GM12878 (cell line): Measurements from ENCODE around the gene ESYT3. TPM values are rescaled to one million over a fixed set of nuclear protein-coding genes. Genes with fewer than 3 reads are reported as not detected.

Experiments used
- ATAC-seq: fragments of 200-7000 bp; cut with Tn5 transposase; 3 replicates; pipeline ENCODE4 v1.9.1; 2020; ENCODE audit warnings: mild to moderate bottlenecking, moderate library complexity
- BruUV-seq: library from RNA; stranded (reverse); fragments of 400-500 nt; replicated peaks from 2 replicates; lab custom pipeline; 2021; lab: Mats Ljungman, UMichigan
- CTCF ChIA-PET: fragments of 300-600 bp; sonication (Branson Sonifier 250); formaldehyde crosslinking; extraction: SDS; loops from one replicate; lab custom pipeline; 2021; ENCODE audit warnings: inconsistent platforms; lab: Yijun Ruan, JAX
- POLR2A ChIA-PET: fragments of 350-600 bp; formaldehyde crosslinking; extraction: SDS; loops from one replicate; lab custom pipeline; 2021; ENCODE audit warnings: inconsistent platforms; lab: Charles Lee
- RAD21 ChIA-PET: fragments of 300-600 bp; sonication (Branson Sonifier 250); formaldehyde crosslinking; loops from one replicate; lab custom pipeline; 2023; ENCODE audit warnings: antibody characterized with exemption; ENCODE audit not compliant: unreplicated experiment; lab: Charles Lee
- SMC1A ChIA-PET: fragments of 300-600 bp; sonication (Branson Sonifier 250); formaldehyde crosslinking; loops from one replicate; lab custom pipeline; 2023; ENCODE audit not compliant: unreplicated experiment, uncharacterized antibody; lab: Charles Lee
- DNase-seq: peaks from one replicate; pipeline ENCODE4 v3.0.0-alpha.2; 2011; ENCODE audit warnings: low read depth, low spot score
- FAIRE-seq: peaks from 3 replicates; lab custom pipeline; 2011; peaks lifted over from hg19 to GRCh38; lab: Jason Lieb, UNC
- H2AFZ ChIP-seq: 2 replicates; pipeline ENCODE4 v1.6.0; 2011; ENCODE audit warnings: low read depth, low read length, control low read depth; ENCODE audit not compliant: control insufficient read depth
- H3K27ac ChIP-seq: 2 replicates; pipeline ENCODE4 v1.5.1; 2011; ENCODE audit warnings: control low read depth; ENCODE audit not compliant: control insufficient read depth, insufficient read depth
- H3K27me3 ChIP-seq, 2 experiments: replicated peaks in 1 of 2; 2 replicates each; pipeline versions ENCODE4 v1.6.0 to v1.6.1; 2011; ENCODE audit warnings: low read length in 1 of 2; ENCODE audit not compliant: control insufficient read depth in 2 of 2, insufficient read depth in 2 of 2
- H3K36me3 ChIP-seq, 2 experiments: 2 replicates each; pipeline ENCODE4 v1.5.1; 2011; ENCODE audit warnings: low read length in 1 of 2; ENCODE audit not compliant: control insufficient read depth in 2 of 2, insufficient read depth in 2 of 2
- H3K4me1 ChIP-seq: 2 replicates; pipeline ENCODE4 v1.6.1; 2011; ENCODE audit warnings: mild to moderate bottlenecking, low read length, moderate library complexity, mixed read lengths; ENCODE audit not compliant: control insufficient read depth, insufficient read depth
- H3K4me2 ChIP-seq: 2 replicates; pipeline ENCODE4 v1.6.0; 2011; ENCODE audit warnings: control low read depth; ENCODE audit not compliant: control insufficient read depth, insufficient read depth
- H3K4me3 ChIP-seq: fragments of 200-600 bp; sonication (generic); 2 replicates; pipeline ENCODE4 v1.5.1; 2016
- H3K79me2 ChIP-seq: 2 replicates; pipeline ENCODE4 v1.6.0; 2011; ENCODE audit warnings: low read length; ENCODE audit not compliant: control insufficient read depth, insufficient read depth
- H3K9ac ChIP-seq: 2 replicates; pipeline ENCODE4 v1.8.0; 2011; ENCODE audit warnings: low read length, control low read depth, mixed read lengths; ENCODE audit not compliant: control insufficient read depth, insufficient read depth
- H3K9me3 ChIP-seq: replicated peaks from 3 replicates; pipeline ENCODE4 v1.5.1; 2011; ENCODE audit warnings: mild to moderate bottlenecking, low read length; ENCODE audit not compliant: control insufficient read depth, insufficient read depth
- H4K20me1 ChIP-seq: 2 replicates; pipeline ENCODE4 v1.6.0; 2011; ENCODE audit not compliant: control insufficient read depth, insufficient read depth
- BCLAF1 ChIP-seq: fragments of 450-650 bp; IDR thresholded peaks from 2 replicates; pipeline ENCODE4 v1.6.1; 2017; ENCODE audit warnings: antibody characterized with exemption, mild to moderate bottlenecking, moderate library complexity
- E2F8 ChIP-seq: fragments of 450-650 bp; IDR thresholded peaks from 2 replicates; pipeline ENCODE4 v1.6.1; 2018; ENCODE audit warnings: mild to moderate bottlenecking, low read depth, moderate library complexity; ENCODE audit not compliant: partially characterized antibody
- IRF5 ChIP-seq: fragments of 450-650 bp; IDR thresholded peaks from 2 replicates; pipeline ENCODE4 v1.6.1; 2017; ENCODE audit warnings: borderline replicate concordance
- MTA3 ChIP-seq: IDR thresholded peaks from 2 replicates; pipeline ENCODE4 v1.6.1; 2012; ENCODE audit warnings: low read length, inconsistent platforms, borderline replicate concordance
- RBBP5 ChIP-seq: fragments of 200-600 bp; sonication (generic); conservative IDR thresholded peaks from 2 replicates; pipeline ENCODE4 v1.6.1; 2016
- RELA ChIP-seq: fragments of 450-650 bp; IDR thresholded peaks from 2 replicates; pipeline ENCODE4 v1.8.0; 2014; ENCODE audit warnings: borderline replicate concordance; ENCODE audit not compliant: partially characterized antibody
- RFX5 ChIP-seq: IDR thresholded peaks from 2 replicates; pipeline ENCODE4 v1.6.1; 2011; ENCODE audit warnings: low read depth, low read length, improper control_type of control experiment
- SMAD1 ChIP-seq: fragments of 450-650 bp; IDR thresholded peaks from 2 replicates; pipeline ENCODE4 v1.6.1; 2018; ENCODE audit warnings: mild to moderate bottlenecking, low read depth; ENCODE audit not compliant: partially characterized antibody
- ZBTB11 ChIP-seq: fragments of 450-650 bp; formaldehyde crosslinking; IDR thresholded peaks from 2 replicates; pipeline ENCODE4 v1.5.0; 2022; ENCODE audit warnings: mild to moderate bottlenecking, missing genetic modification characterization
- whole genome bisulfite sequencing: methylation state at CpG from one replicate; pipeline ENCODE4 v1.1.6; 2016; ENCODE audit warnings: low lambda C conversion rate; ENCODE audit not compliant: insufficient replicate concordance, insufficient coverage; ENCODE audit errors: missing lambda C conversion rate; 5-methylcytosine and 5-hydroxymethylcytosine counted together
- in situ Hi-C: fragments of 300-500 bp; cut with MboI; formaldehyde crosslinking; loops from 9 replicates; pipeline ENCODE4 v1.14.3; 2018; ENCODE audit warnings: mixed read lengths
- intact Hi-C: fragments of 100-400 bp; cut with micrococcal nuclease; formaldehyde crosslinking; loops from one replicate; pipeline ENCODE4 v1.14.2; 2022; ENCODE audit not compliant: unreplicated experiment
- polyA plus RNA-seq, 11 experiments: library from polyadenylated mRNA; depleted of rRNA in 4 of 11; unstranded in 6 of 11; stranded (reverse) in 5 of 11; fragments of >200 nt; fragmentation: Nextera tagmentation in 4 of 11; fragmentation: Illumina TruSeq in 1 of 11; extraction: Ambion mirVana in 4 of 11; extraction: Trizol in 1 of 11; gene quantifications; 1 replicate in 1 of 11; 2 replicates in 10 of 11; pipeline versions ENCODE4 v1.2.1 to v1.2.3, GENCODE V29; 2011 to 2016; ENCODE audit warnings: inconsistent platforms in 2 of 11, missing spikeins in 2 of 11, low read depth in 1 of 11
- total RNA-seq, 4 experiments: library from RNA; depleted of rRNA in 3 of 4; stranded (reverse); fragments of >200 nt in 3 of 4; fragmentation: Illumina TruSeq in 1 of 4; extraction: Trizol in 1 of 4; gene quantifications; 2 replicates each; pipeline versions ENCODE4 v1.2.1 to v1.2.3, GENCODE V29; 2013 to 2021

Gene ESYT3
- total and polyA plus RNA-seq, 10 of the 15 experiments (the other 5 are each of a cell fraction or from before 2014, with no cell fraction given) = not detected

GRCh38 chr3:138456961-138457862, 22.8 kb downstream of the ESYT3 start:
- ChIA-PET POLR2A (no interaction called here), RAD21 (no interaction called here), CTCF (no interaction called here), SMC1A (no interaction called here)
- Histone ChIP-seq H3K27ac (no peak overlapping the region), H3K9ac (no peak overlapping the region), H3K4me2 (no peak overlapping the region), H3K4me3 (no peak overlapping the region), H3K27me3 (no peaks in the 10 kb centered on the region; a peak in 3 of 4 replicates), H3K36me3 (no peaks in the 10 kb centered on the region), H3K4me1 (no peaks in the 10 kb centered on the region), H3K9me3 (no peaks in the 10 kb centered on the region), H4K20me1 (no peaks in the 10 kb centered on the region), H2AFZ (no peak overlapping the region), H3K79me2 (no peaks in the 10 kb centered on the region)
- in situ Hi-C loops (no loop called here), intact Hi-C loops (no loop called here)
- BruUV-seq = no TSS peak
- DNase-seq (no peak), FAIRE-seq (no peak), ATAC-seq (no peak)
- whole genome bisulfite sequencing = 13% methylated on average over 13 of the region's 13 CpGs
- TF ChIP-seq RBBP5 (no peak), E2F8 (no peak), RFX5 (no peak), RELA (no peak), ZBTB11 (CRISPR knock-in tag) (no peak), IRF5 (no peak), MTA3 (no peak), BCLAF1 (no peak), SMAD1 (no peak)
